PC-3 (cell line): ENCODE measurements around the gene ARIH2.

Source experiments
- CTCF ChIP-seq: fragments of 300-600 bp; sonication (generic); conservative IDR thresholded peaks from 2 replicates; pipeline ENCODE4 v1.5.1; 2017; ENCODE audit warnings: antibody characterized with exemption, low read depth, mild to moderate bottlenecking, low read length
- EZH2 ChIP-seq: fragments of 300-600 bp; sonication (generic); IDR thresholded peaks from one replicate; pipeline ENCODE4 v1.6.1; 2017; ENCODE audit warnings: antibody characterized with exemption, mild to moderate bottlenecking, low read length; ENCODE audit not compliant: unreplicated experiment
- EZH2phosphoT487 ChIP-seq: fragments of 300-600 bp; sonication (generic); IDR thresholded peaks from 2 replicates; pipeline ENCODE4 v1.6.1; 2018; ENCODE audit warnings: mild to moderate bottlenecking, antibody characterized with exemption, low read length, borderline replicate concordance

GRCh38 chr3:48894516-48894915, 24.1 kb upstream of the ARIH2 start:
- no peak for TF ChIP-seq CTCF
- no peak for TF ChIP-seq EZH2
- no peak for TF ChIP-seq EZH2phosphoT487
